HFFc6 (cell line): ENCODE data around the gene ALG5. TPM values are rescaled to one million over a fixed set of nuclear protein-coding genes. Genes with fewer than 3 reads are reported as not detected.

Source experiments
- DNase-seq: peaks from one replicate; pipeline ENCODE4 v3.0.0-alpha.2; 2018
- H3K27ac Mint-ChIP-seq: 2 replicates; pipeline ENCODE4 v1.8.0; 2020; ENCODE audit warnings: mild to moderate bottlenecking, mixed read lengths
- H3K27me3 Mint-ChIP-seq: 2 replicates; pipeline ENCODE4 v1.8.0; 2021; ENCODE audit warnings: mild to moderate bottlenecking, moderate library complexity, mixed read lengths; ENCODE audit not compliant: insufficient read depth
- H3K36me3 Mint-ChIP-seq: 2 replicates; pipeline ENCODE4 v1.8.0; 2021; ENCODE audit warnings: low read depth, mixed read lengths
- H3K4me1 Mint-ChIP-seq: 2 replicates; pipeline ENCODE4 v1.8.0; 2020; ENCODE audit warnings: low read depth, mixed read lengths
- H3K4me3 Mint-ChIP-seq: 2 replicates; pipeline ENCODE4 v1.8.0; 2020; ENCODE audit warnings: mild to moderate bottlenecking, moderate library complexity, mixed read lengths
- H3K9me3 Mint-ChIP-seq: 2 replicates; pipeline ENCODE4 v1.8.0; 2020; ENCODE audit warnings: mild to moderate bottlenecking, mixed read lengths
- total RNA-seq, 6 experiments: library from RNA; stranded (reverse); fragmentation: NEBNext Ultra II Directional; extraction: Animal tissue kit (Norgen Biotek cat#: 25700); gene quantifications; 2 replicates in 1 of 6; 3 replicates in 5 of 6; pipeline ENCODE4 v1.2.3, GENCODE V29; 2021
- TF ChIP-seq, protein P1 (sequence below): fragments of 200-600 bp; sonication (generic); IDR thresholded peaks from 2 replicates; pipeline ENCODE4 v1.5.0; 2021; ENCODE audit warnings: antibody characterized with exemption, mild to moderate bottlenecking

Gene ALG5
- total RNA-seq, 6 experiments from 2014 or later, result 31.0 to 41.9 (median 33.4) TPM

DNA sequence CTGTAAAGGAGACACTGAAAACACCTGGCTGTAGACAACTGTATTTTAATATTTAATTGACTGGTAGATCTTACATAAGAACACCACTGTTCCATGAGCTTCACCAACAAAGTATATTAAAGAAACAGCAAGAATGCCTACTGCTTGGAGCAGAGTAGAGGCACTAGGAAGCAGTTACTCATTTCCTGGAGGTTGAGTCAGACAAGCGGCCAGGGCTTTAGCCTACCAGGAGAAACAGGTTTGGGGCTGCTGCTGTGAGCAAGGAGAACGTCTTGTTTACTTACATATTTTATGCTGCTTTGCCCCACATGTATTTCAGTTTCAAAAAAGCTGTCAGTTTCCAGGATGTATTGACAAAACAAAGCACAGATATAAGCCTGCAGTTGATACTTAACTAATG, 33.4 kb downstream of the ALG5 start:
- Mint-ChIP-seq H3K27me3 (no peaks in the 10 kb centered on the region; the same call in 1 of the 2 replicates), H3K27ac (peak overlapping the region; percentile 92), H3K36me3 (peaks cover 31% of the 10 kb centered on the region), H3K4me3 (peak overlapping the region; percentile 73), H3K9me3 (no peaks in the 10 kb centered on the region), H3K4me1 (peaks cover 31% of the 10 kb centered on the region)
- DNase-seq, result peak; percentile 88
- TF ChIP-seq, protein P1, sequence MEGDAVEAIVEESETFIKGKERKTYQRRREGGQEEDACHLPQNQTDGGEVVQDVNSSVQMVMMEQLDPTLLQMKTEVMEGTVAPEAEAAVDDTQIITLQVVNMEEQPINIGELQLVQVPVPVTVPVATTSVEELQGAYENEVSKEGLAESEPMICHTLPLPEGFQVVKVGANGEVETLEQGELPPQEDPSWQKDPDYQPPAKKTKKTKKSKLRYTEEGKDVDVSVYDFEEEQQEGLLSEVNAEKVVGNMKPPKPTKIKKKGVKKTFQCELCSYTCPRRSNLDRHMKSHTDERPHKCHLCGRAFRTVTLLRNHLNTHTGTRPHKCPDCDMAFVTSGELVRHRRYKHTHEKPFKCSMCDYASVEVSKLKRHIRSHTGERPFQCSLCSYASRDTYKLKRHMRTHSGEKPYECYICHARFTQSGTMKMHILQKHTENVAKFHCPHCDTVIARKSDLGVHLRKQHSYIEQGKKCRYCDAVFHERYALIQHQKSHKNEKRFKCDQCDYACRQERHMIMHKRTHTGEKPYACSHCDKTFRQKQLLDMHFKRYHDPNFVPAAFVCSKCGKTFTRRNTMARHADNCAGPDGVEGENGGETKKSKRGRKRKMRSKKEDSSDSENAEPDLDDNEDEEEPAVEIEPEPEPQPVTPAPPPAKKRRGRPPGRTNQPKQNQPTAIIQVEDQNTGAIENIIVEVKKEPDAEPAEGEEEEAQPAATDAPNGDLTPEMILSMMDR, result no peak

DNA sequence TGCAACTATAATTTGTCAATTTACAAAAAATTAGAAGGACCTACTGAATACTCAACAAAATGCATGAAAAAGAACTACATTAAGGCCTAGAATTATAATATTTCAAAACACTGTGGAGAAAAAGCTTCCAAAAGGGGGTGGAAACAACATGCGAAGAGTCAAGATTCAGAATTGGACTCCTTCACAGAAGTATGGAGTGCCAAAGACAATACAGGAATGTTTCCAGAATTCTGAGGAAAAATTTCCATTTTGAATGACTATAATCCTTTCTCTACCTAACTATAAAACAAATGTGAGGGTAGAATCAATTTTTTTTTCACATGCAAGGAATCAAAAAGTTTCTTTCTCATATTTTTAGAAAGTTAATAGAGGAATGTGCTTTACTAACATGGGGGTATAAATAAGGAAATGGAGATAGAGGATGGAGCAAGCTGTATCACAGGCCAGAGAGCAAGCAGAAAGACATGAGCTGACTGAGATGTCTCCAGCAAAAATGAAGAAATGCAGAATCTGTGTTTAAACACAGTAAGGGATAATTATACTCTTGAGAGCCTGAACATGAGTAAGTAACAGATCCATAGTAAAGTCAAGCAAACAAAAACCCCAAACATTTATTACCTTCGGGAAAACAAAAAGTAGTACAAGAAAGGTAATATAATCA, 39.6 kb downstream of the ALG5 start:
- no peak for DNase-seq
- H3K36me3 Mint-ChIP-seq, result peaks cover 27% of the 10 kb centered on the region
- no peaks in the 10 kb centered on the region for H3K9me3 Mint-ChIP-seq
- peaks cover 14% of the 10 kb centered on the region for H3K4me1 Mint-ChIP-seq
- TF ChIP-seq, protein P1, result no peak
- H3K4me3 Mint-ChIP-seq, result no peak overlapping the region
- H3K27ac Mint-ChIP-seq, result no peak overlapping the region
- H3K27me3 Mint-ChIP-seq, result no peaks in the 10 kb centered on the region; the same call in 1 of the 2 replicates

DNA sequence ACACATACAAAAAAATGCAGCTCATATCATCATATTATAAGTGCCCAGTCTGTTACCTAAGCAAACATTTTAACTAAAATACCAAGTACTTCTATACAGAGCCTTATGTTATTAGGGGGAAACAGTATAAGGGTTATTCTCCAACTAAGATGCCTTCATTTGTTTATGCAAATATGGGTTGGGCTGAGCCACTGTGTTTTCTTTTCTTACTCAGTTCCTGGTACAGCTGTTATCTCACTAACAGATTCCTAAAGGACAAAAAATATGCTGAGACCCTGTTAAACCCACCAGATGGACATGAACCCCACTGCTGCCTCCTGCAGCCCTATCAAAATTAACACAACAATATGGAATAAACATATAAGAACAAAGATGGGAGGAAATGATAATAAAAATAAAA, 44.6 kb downstream of the ALG5 start:
- no peak overlapping the region for H3K4me3 Mint-ChIP-seq
- peaks cover 29% of the 10 kb centered on the region for H3K36me3 Mint-ChIP-seq
- no peaks in the 10 kb centered on the region for H3K27me3 Mint-ChIP-seq
- H3K27ac Mint-ChIP-seq, result no peak overlapping the region
- DNase-seq, result no peak
- TF ChIP-seq, protein P1, result no peak
- H3K4me1 Mint-ChIP-seq, result peaks cover 11% of the 10 kb centered on the region
- no peaks in the 10 kb centered on the region for H3K9me3 Mint-ChIP-seq

DNA sequence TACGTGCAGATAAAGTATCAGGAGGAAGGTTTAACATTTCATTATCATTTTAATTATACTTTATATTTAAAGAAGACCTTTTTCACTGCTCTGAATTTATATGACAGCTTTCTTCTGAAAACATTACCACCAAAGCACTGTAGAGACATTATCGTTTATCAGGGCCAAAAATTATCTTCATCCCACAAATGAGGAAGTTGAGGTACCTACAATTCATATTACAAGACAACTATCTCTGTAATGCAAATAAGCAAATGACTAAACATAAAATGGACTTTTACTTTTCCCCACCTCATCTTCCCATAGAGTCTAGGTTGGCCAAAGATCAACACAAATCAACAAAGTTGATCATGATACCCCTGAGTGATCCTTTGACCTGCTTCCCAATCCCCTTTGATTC, 48.2 kb downstream of the ALG5 start:
- Mint-ChIP-seq H3K4me1 (peaks cover 11% of the 10 kb centered on the region), H3K27ac (no peak overlapping the region), H3K4me3 (no peak overlapping the region), H3K27me3 (no peaks in the 10 kb centered on the region), H3K9me3 (no peaks in the 10 kb centered on the region), H3K36me3 (peaks cover 28% of the 10 kb centered on the region)
- no peak for DNase-seq
- TF ChIP-seq, protein P1, result no peak

- Mint-ChIP-seq H3K9me3 (no peaks in the 10 kb centered on the region), H3K27me3 (no peaks in the 10 kb centered on the region), H3K4me1 (peaks cover 11% of the 10 kb centered on the region), H3K36me3 (peaks cover 27% of the 10 kb centered on the region), H3K4me3 (no peak overlapping the region), H3K27ac (no peak overlapping the region)
- no peak for DNase-seq
- TF ChIP-seq, protein P1, result no peak
These were observed 48.8 kb downstream of the ALG5 start for GRCh38 chr13:36950330-36950729.
